HCT116 (cell line): ENCODE measurements around the gene DDX60. TPM values are rescaled to one million over a fixed set of nuclear protein-coding genes. Genes with fewer than 3 reads are reported as not detected.

ENCODE experiments used
- ATAC-seq: fragments of 200-7000 bp; cut with Tn5 transposase; 2 replicates; pipeline ENCODE4 v1.9.1; 2020; ENCODE audit warnings: mild to moderate bottlenecking, moderate library complexity
- BruUV-seq: library from RNA; stranded (reverse); fragments of 400-500 nt; replicated peaks from 2 replicates; lab custom pipeline; 2021; lab: Mats Ljungman, UMichigan
- CTCF ChIA-PET: fragments of 300-600 bp; sonication (Branson Sonifier 250); formaldehyde crosslinking; loops from one replicate; lab custom pipeline; 2021; ENCODE audit warnings: antibody characterized with exemption; lab: Charles Lee
- POLR2A ChIA-PET: fragments of 300-600, 350-600 bp; sonication (Branson Sonifier 250); formaldehyde crosslinking; loops from one replicate; lab custom pipeline; 2021; ENCODE audit warnings: antibody characterized with exemption; lab: Charles Lee
- RAD21 ChIA-PET, 2 experiments: fragments of 300-600 bp; sonication (Branson Sonifier 250); formaldehyde crosslinking; loops; one replicate each; lab custom pipeline; 2023; ENCODE audit warnings: low total read pairs in 2 of 2; ENCODE audit not compliant: uncharacterized antibody in 2 of 2, unreplicated experiment in 2 of 2, low non-redundant PET in 1 of 2; lab: Charles Lee
- DNase-seq: peaks from one replicate; pipeline ENCODE4 v3.0.0-alpha.2; 2010; ENCODE audit warnings: low read depth, low spot score
- H2AFZ ChIP-seq: fragments of 200-600 bp; shearing (Covaris generic), sonication (generic); 2 replicates; pipeline ENCODE4 v1.6.1; 2017; ENCODE audit warnings: low read depth, mixed run types, mixed read lengths, antibody characterized with exemption, low read length; ENCODE audit not compliant: poor library complexity, severe bottlenecking
- H3K27ac ChIP-seq: 2 replicates; pipeline ENCODE4 v1.5.1; 2012; ENCODE audit warnings: low read depth, low read length
- H3K27me3 ChIP-seq: fragments of 200-600 bp; sonication (generic); 2 replicates; pipeline ENCODE4 v1.6.1; 2016; ENCODE audit warnings: mixed run types, low read length, mixed read lengths; ENCODE audit not compliant: insufficient read depth
- H3K36me3 ChIP-seq, 2 experiments: fragments of 200-500 bp in 1 of 2; fragments of 200-600 bp in 1 of 2; sonication (Bioruptor generic) in 1 of 2; sonication (generic) in 1 of 2; 2 replicates each; pipeline versions ENCODE4 v1.5.1 to v1.6.1; 2014 to 2016; ENCODE audit warnings: low read length in 2 of 2, inconsistent platforms in 1 of 2, mixed read lengths in 1 of 2, mixed run types in 1 of 2; ENCODE audit not compliant: insufficient read depth in 2 of 2, control insufficient read depth in 1 of 2
- H3K4me1 ChIP-seq, 2 experiments: fragments of 200-600 bp in 1 of 2; sonication (generic) in 1 of 2; 2 replicates each; pipeline versions ENCODE4 v1.5.1 to v1.6.1; 2012 to 2017; ENCODE audit warnings: low read length in 2 of 2, inconsistent platforms in 1 of 2, mild to moderate bottlenecking in 1 of 2, mixed read lengths in 1 of 2, mixed run types in 1 of 2, moderate library complexity in 1 of 2; ENCODE audit not compliant: insufficient read depth in 2 of 2, control insufficient read depth in 1 of 2
- H3K4me2 ChIP-seq: fragments of 200-600 bp; sonication (generic); 2 replicates; pipeline ENCODE4 v1.6.1; 2017; ENCODE audit warnings: mixed run types, low read length, mixed read lengths
- H3K4me3 ChIP-seq, 2 experiments: fragments of 200-600 bp in 1 of 2; sonication (generic) in 1 of 2; replicated peaks in 1 of 2; 2 replicates each; pipeline ENCODE4 v1.5.1; 2011 to 2016; ENCODE audit warnings: low read length in 2 of 2, control low read depth in 1 of 2, low read depth in 1 of 2, mild to moderate bottlenecking in 1 of 2, mixed read lengths in 1 of 2, mixed run types in 1 of 2
- H3K79me2 ChIP-seq: fragments of 200-600 bp; sonication (generic); 2 replicates; pipeline ENCODE4 v1.6.1; 2017; ENCODE audit warnings: mild to moderate bottlenecking, mixed run types, low read length, moderate library complexity, mixed read lengths; ENCODE audit not compliant: insufficient read depth
- H3K9ac ChIP-seq: fragments of 200-600 bp; sonication (generic); 2 replicates; pipeline ENCODE4 v1.6.1; 2016; ENCODE audit warnings: low read length, mixed read lengths
- H3K9me2 ChIP-seq: fragments of 200-600 bp; sonication (generic), shearing (Covaris generic); 2 replicates; pipeline ENCODE4 v1.6.1; 2017; ENCODE audit warnings: mixed run types, mild to moderate bottlenecking, moderate library complexity; ENCODE audit not compliant: insufficient read depth
- H3K9me3 ChIP-seq, 2 experiments: fragments of 200-500 bp in 1 of 2; fragments of 200-600 bp in 1 of 2; sonication (Bioruptor generic) in 1 of 2; sonication (generic) in 1 of 2; 2 replicates each; pipeline ENCODE4 v1.6.1; 2014 to 2017; ENCODE audit warnings: low read length in 2 of 2, mixed read lengths in 2 of 2, inconsistent platforms in 1 of 2, low read depth in 1 of 2, mild to moderate bottlenecking in 1 of 2, mixed run types in 1 of 2, moderate library complexity in 1 of 2; ENCODE audit not compliant: control insufficient read depth in 1 of 2, insufficient read depth in 1 of 2
- H4K20me1 ChIP-seq: fragments of 200-600 bp; sonication (generic), shearing (Covaris generic); 2 replicates; pipeline ENCODE4 v1.6.1; 2017; ENCODE audit warnings: mixed run types, mild to moderate bottlenecking, moderate library complexity; ENCODE audit not compliant: insufficient read depth
- ATF3 ChIP-seq: IDR thresholded peaks from 2 replicates; pipeline ENCODE4 v1.6.1; 2012
- CTCF ChIP-seq, 3 experiments: fragments of 200-600 bp in 1 of 3; sonication (generic) in 1 of 3; IDR thresholded peaks in 2 of 3; conservative IDR thresholded peaks in 1 of 3; 2 replicates each; pipeline ENCODE4 v1.5.1; 2012 to 2017; ENCODE audit warnings: low read depth in 2 of 3, low read length in 2 of 3, antibody characterized with exemption in 1 of 3, borderline replicate concordance in 1 of 3, control low read depth in 1 of 3, mild to moderate bottlenecking in 1 of 3, mixed read lengths in 1 of 3, mixed run types in 1 of 3, moderate library complexity in 1 of 3; ENCODE audit not compliant: insufficient read depth in 1 of 3
- ELF1 ChIP-seq: IDR thresholded peaks from 2 replicates; pipeline ENCODE4 v1.6.1; 2012; ENCODE audit warnings: low read depth, borderline replicate concordance
- EZH2 ChIP-seq: fragments of 200-600 bp; sonication (generic); IDR thresholded peaks from 2 replicates; pipeline ENCODE4 v1.6.1; 2017; ENCODE audit warnings: antibody characterized with exemption, mixed run types
- EZH2phosphoT487 ChIP-seq: fragments of 200-600 bp; IDR thresholded peaks from 2 replicates; pipeline ENCODE4 v1.6.1; 2018; ENCODE audit warnings: antibody characterized with exemption, borderline replicate concordance
- JUND ChIP-seq: IDR thresholded peaks from 2 replicates; pipeline ENCODE4 v1.6.1; 2012
- POLR2AphosphoS5 ChIP-seq: IDR thresholded peaks from 2 replicates; pipeline ENCODE4 v1.6.1; 2011; ENCODE audit warnings: mild to moderate bottlenecking, low read depth, low read length, moderate library complexity
- RAD21 ChIP-seq: IDR thresholded peaks from 2 replicates; pipeline ENCODE4 v1.6.1; 2012; ENCODE audit warnings: low read depth, mild to moderate bottlenecking
- SIN3A ChIP-seq: IDR thresholded peaks from 2 replicates; pipeline ENCODE4 v1.6.1; 2012; ENCODE audit warnings: low read depth
- TCF7L2 ChIP-seq: IDR thresholded peaks from 2 replicates; pipeline ENCODE4 v1.7.0; 2011; ENCODE audit warnings: borderline replicate concordance, inconsistent platforms; ENCODE audit not compliant: insufficient read depth, insufficient read length; ENCODE audit errors: extremely low read depth
- ZNF274 ChIP-seq: fragments of 200-500 bp; sonication (Bioruptor generic); IDR thresholded peaks from 2 replicates; pipeline ENCODE4 v1.6.1; 2014; ENCODE audit warnings: mild to moderate bottlenecking, low read depth, low read length, inconsistent platforms
- intact Hi-C: fragments of 100-400 bp; cut with micrococcal nuclease; formaldehyde crosslinking; loops from 2 replicates; pipeline ENCODE4 v1.10.0; 2022
- total RNA-seq: library from RNA; stranded (reverse); gene quantifications from one replicate; pipeline ENCODE4 v1.2.1, GENCODE V29; 2021; ENCODE audit not compliant: unreplicated experiment
- TF ChIP-seq, protein P1 (sequence below): IDR thresholded peaks from 2 replicates; pipeline ENCODE4 v1.6.1; 2011; ENCODE audit warnings: mild to moderate bottlenecking, low read length, moderate library complexity; ENCODE audit not compliant: insufficient replicate concordance; ENCODE audit errors: extremely low read depth

Gene DDX60
- total RNA-seq, 1 experiment from 2014 or later = 6.5 TPM

GRCh38 chr4:168318266-168318895 lies at the start of gene DDX60 (continued):
- TF ChIP-seq, protein P1, sequence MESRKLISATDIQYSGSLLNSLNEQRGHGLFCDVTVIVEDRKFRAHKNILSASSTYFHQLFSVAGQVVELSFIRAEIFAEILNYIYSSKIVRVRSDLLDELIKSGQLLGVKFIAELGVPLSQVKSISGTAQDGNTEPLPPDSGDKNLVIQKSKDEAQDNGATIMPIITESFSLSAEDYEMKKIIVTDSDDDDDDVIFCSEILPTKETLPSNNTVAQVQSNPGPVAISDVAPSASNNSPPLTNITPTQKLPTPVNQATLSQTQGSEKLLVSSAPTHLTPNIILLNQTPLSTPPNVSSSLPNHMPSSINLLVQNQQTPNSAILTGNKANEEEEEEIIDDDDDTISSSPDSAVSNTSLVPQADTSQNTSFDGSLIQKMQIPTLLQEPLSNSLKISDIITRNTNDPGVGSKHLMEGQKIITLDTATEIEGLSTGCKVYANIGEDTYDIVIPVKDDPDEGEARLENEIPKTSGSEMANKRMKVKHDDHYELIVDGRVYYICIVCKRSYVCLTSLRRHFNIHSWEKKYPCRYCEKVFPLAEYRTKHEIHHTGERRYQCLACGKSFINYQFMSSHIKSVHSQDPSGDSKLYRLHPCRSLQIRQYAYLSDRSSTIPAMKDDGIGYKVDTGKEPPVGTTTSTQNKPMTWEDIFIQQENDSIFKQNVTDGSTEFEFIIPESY = no peak
- TF ChIP-seq ELF1 (no peak), CTCF (IDR thresholded peaks at IDR 0.05 in 2 of 3, conservative IDR thresholded peaks at IDR 0.05 in 1 of 3; ENCODE audit: borderline replicate concordance in 1 of 3, insufficient read depth in 1 of 3, low read depth in 2 of 3, low read length in 2 of 3) (peak in 2 of 3 experiments; percentile 36 to 45; a peak in 4 of 6 replicates), TCF7L2 (peak; percentile 56)

GRCh38 chr4:168367065-168367464 lies 48.5 kb upstream of the DDX60 start:
- TF ChIP-seq TCF7L2 (no peak), ELF1 (no peak), POLR2AphosphoS5 (no peak), ZNF274 (no peak), EZH2 (no peak), ATF3 (no peak), SIN3A (no peak), RAD21 (no peak), JUND (no peak), EZH2phosphoT487 (no peak)
- TF ChIP-seq, protein P1 = no peak
- TF ChIP-seq, all 23 proteins: peak for 0
- H3K9me2 ChIP-seq = no peaks in the 10 kb centered on the region; the same call in 1 of the 2 replicates
- CTCF ChIA-PET = no interaction called here
- H4K20me1 ChIP-seq = no peaks in the 10 kb centered on the region
- no peak overlapping the region for H3K9ac ChIP-seq
- H3K27ac ChIP-seq = no peak overlapping the region
- POLR2A ChIA-PET = no interaction called here
- no peak overlapping the region for H3K4me2 ChIP-seq
- RAD21 ChIA-PET = no interaction called here
- H3K4me1 ChIP-seq = no peaks in the 10 kb centered on the region
- no peak overlapping the region for H3K4me3 ChIP-seq
- H3K79me2 ChIP-seq = peaks cover 7% of the 10 kb centered on the region; the same call in 1 of the 2 replicates
- no peaks in the 10 kb centered on the region for H3K9me3 ChIP-seq
- no peak overlapping the region for H2AFZ ChIP-seq
- no TSS peak for BruUV-seq
- no peaks in the 10 kb centered on the region for H3K27me3 ChIP-seq
- peaks cover 5 to 7% of the 10 kb centered on the region in 2 experiments; a peak in 3 of 4 replicates for H3K36me3 ChIP-seq
- DNase-seq (no peak), ATAC-seq (no peak)
- intact Hi-C loops = no loop called here
